ENCODE results near the gene UGT2B7.
"Not testable (repeated sequence)": the region's sequence is repeated elsewhere in the genome, so short reads cannot be mapped to it uniquely, and the experiment has no call there.

DNA sequence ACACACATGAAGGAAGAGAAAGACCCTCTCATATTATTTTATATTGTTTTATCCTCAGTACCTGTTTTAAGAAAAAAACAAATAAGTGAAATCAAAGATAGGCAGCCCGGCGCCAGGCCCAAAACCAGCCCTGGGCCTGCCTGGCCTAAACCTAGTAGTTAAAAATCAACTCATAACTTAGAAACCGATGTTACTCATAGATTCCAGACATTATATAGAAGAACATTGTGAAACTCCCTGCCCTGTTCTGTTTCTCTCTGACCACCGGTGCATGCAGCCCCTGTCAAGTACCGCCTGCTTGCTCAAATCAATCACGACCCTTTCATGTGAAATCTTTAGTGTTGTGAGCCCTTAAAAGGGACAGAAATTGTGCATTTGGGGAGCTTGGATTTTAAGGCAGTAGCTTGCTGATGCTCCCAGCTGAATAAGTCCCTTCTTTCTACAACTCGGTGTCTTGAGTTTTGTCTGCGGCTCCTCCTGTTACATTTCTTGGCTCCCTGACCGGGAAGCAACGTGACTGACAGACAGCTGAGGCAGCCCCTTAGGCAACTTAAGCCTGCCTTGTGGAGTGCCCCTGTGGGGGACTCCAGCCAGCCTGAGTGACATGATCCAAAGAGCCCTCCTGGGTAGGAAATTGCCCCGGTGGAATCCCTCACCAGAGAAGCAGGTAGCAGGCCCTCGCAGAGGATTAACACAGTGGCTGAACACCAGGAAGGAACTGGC, 45.3 kb upstream of the UGT2B7 start:
- TF ChIP-seq, protein P1, sequence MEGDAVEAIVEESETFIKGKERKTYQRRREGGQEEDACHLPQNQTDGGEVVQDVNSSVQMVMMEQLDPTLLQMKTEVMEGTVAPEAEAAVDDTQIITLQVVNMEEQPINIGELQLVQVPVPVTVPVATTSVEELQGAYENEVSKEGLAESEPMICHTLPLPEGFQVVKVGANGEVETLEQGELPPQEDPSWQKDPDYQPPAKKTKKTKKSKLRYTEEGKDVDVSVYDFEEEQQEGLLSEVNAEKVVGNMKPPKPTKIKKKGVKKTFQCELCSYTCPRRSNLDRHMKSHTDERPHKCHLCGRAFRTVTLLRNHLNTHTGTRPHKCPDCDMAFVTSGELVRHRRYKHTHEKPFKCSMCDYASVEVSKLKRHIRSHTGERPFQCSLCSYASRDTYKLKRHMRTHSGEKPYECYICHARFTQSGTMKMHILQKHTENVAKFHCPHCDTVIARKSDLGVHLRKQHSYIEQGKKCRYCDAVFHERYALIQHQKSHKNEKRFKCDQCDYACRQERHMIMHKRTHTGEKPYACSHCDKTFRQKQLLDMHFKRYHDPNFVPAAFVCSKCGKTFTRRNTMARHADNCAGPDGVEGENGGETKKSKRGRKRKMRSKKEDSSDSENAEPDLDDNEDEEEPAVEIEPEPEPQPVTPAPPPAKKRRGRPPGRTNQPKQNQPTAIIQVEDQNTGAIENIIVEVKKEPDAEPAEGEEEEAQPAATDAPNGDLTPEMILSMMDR (IDR thresholded peaks at IDR 0.05), result not testable (repeated sequence)
- TF ChIP-seq POLR2A, EP300 (IDR thresholded peaks at IDR 0.05): not testable (repeated sequence)

Data from tibial nerve (tissue), 4 donors.